Activated T-helper 9 cell treated with anti-CD3 and anti-CD28 coated beads, Interleukin-2, amount 50 U/mL, for 16 hours (primary cell): ENCODE data around the gene LIMS1.
"Not testable (repeated sequence)": the region's sequence is repeated elsewhere in the genome, so short reads cannot be mapped to it uniquely, and the experiment has no call there.

Experiments
- DNase-seq: peaks from one replicate; pipeline ENCODE4 v3.0.0-alpha.2; 2020; ENCODE audit warnings: low read depth

The LIMS1 gene

GRCh38 chr2:108664089-108664488 is 129.8 kb downstream of the LIMS1 start:
- DNase-seq = not testable (repeated sequence)

GRCh38 chr2:108664979-108665378 is 130.7 kb downstream of the LIMS1 start:
- DNase-seq = not testable (repeated sequence)

GRCh38 chr2:108665975-108666374 is 131.7 kb downstream of the LIMS1 start:
- DNase-seq = not testable (repeated sequence)

- not testable (repeated sequence) for DNase-seq
Measured at GRCh38 chr2:108667140-108667539, 132.9 kb downstream of the LIMS1 start.

- DNase-seq = not testable (repeated sequence)
Measured at GRCh38 chr2:108670282-108670681, 136.0 kb downstream of the LIMS1 start.

- not testable (repeated sequence) for DNase-seq
Measured at GRCh38 chr2:108672200-108672805, 138.0 kb downstream of the LIMS1 start.

GRCh38 chr2:108676522-108676921 is 142.3 kb downstream of the LIMS1 start:
- DNase-seq = not testable (repeated sequence)

- not testable (repeated sequence) for DNase-seq
Measured at GRCh38 chr2:108677239-108677744, 143.0 kb downstream of the LIMS1 start.

- DNase-seq = not testable (repeated sequence)
Measured at GRCh38 chr2:108678198-108678651, 144.0 kb downstream of the LIMS1 start.

- not testable (repeated sequence) for DNase-seq
Measured at GRCh38 chr2:108680805-108681204, 146.5 kb downstream of the LIMS1 start.

- DNase-seq = not testable (repeated sequence)
Measured at GRCh38 chr2:108688818-108689756, 154.8 kb downstream of the LIMS1 start.

GRCh38 chr2:108690001-108690400 is 155.7 kb downstream of the LIMS1 start:
- DNase-seq = not testable (repeated sequence)

- DNase-seq = no peak
Measured at GRCh38 chr2:108691447-108691846, 157.2 kb downstream of the LIMS1 start.

GRCh38 chr2:108701208-108701607 is 166.9 kb downstream of the LIMS1 start:
- no peak for DNase-seq

GRCh38 chr2:108701806-108702205 is 167.5 kb downstream of the LIMS1 start:
- DNase-seq = no peak

GRCh38 chr2:108704871-108705270 is 170.6 kb downstream of the LIMS1 start:
- no peak for DNase-seq

- DNase-seq = no peak
Measured at GRCh38 chr2:108707300-108707699, 173.0 kb downstream of the LIMS1 start.

- DNase-seq = not testable (repeated sequence)
Measured at GRCh38 chr2:108716971-108717370, 182.7 kb downstream of the LIMS1 start.

- peak; percentile 91 for DNase-seq
Measured at GRCh38 chr2:108719149-108720044, 185.1 kb downstream of the LIMS1 start, which contains the start of gene RANBP2. Gene RANBP2, plus strand, starts transcription at chr2:108719482. Its CDS starts 125 bp downstream, at chr2:108719607.

- DNase-seq = not testable (repeated sequence)
Measured at GRCh38 chr2:108726048-108726447, 191.8 kb downstream of the LIMS1 start.

- DNase-seq = not testable (repeated sequence)
Measured at GRCh38 chr2:108734656-108735055, 200.4 kb downstream of the LIMS1 start.
